Ovary (tissue), 9 donors: ENCODE measurements around the gene PRKCE. TPM values are rescaled to one million over a fixed set of nuclear protein-coding genes. Genes with fewer than 3 reads are reported as not detected.

ENCODE experiments used
- DNase-seq, 5 donors: peaks; one replicate each; pipeline ENCODE4 v3.0.0-alpha.2; 2019 to 2020
- H3K27ac ChIP-seq, 2 donors: fragments of 200-600 bp; one replicate each; pipeline versions ENCODE4 v1.5.1 to v1.8.0; 2019 to 2022
- H3K27me3 ChIP-seq: fragments of 200-600 bp; one replicate; pipeline ENCODE4 v1.8.0; 2022
- H3K36me3 ChIP-seq: fragments of 200-600 bp; sonication (generic); one replicate; pipeline ENCODE4 v1.5.1; 2019
- H3K4me1 ChIP-seq: one replicate; pipeline ENCODE4 v1.8.1; 2013; ENCODE audit warnings: mild to moderate bottlenecking, moderate library complexity; ENCODE audit not compliant: insufficient read depth
- H3K4me3 ChIP-seq: fragments of 200-600 bp; sonication (generic); one replicate; pipeline ENCODE4 v1.5.1; 2017
- H3K9me3 ChIP-seq, 2 donors: fragments of 200-600 bp in 1 of 2; sonication (generic) in 1 of 2; one replicate each; pipeline versions ENCODE4 v1.5.1 to v1.8.1; 2013 to 2019; ENCODE audit warnings: mild to moderate bottlenecking in 1 of 2, moderate library complexity in 1 of 2
- CTCF ChIP-seq, 3 donors: fragments of 450-650 bp in 2 of 3; fragments of 200-600 bp in 1 of 3; IDR thresholded peaks; one replicate each; pipeline versions ENCODE4 v1.5.1 to v1.8.0; 2016 to 2022; ENCODE audit warnings: antibody characterized with exemption in 3 of 3, mild to moderate bottlenecking in 1 of 3
- EP300 ChIP-seq: sonication (generic); formaldehyde crosslinking; IDR thresholded peaks from one replicate; pipeline ENCODE4 v1.6.1; 2017; ENCODE audit warnings: antibody characterized with exemption
- POLR2A ChIP-seq: fragments of 450-650 bp; IDR thresholded peaks from one replicate; pipeline ENCODE4 v1.6.1; 2017; ENCODE audit warnings: antibody characterized with exemption, mild to moderate bottlenecking, moderate library complexity
- WGBS, 3 donors: extraction: QIAGEN DNeasy Blood & Tissue Kit in 1 of 3; methylation state at CpG; one replicate each; pipeline versions ENCODE4 v1.1.5 to v1.1.7; 2013 to 2017; 5-methylcytosine and 5-hydroxymethylcytosine counted together
- intact Hi-C, 4 donors: fragments of 100-400 bp; cut with DNase I; formaldehyde crosslinking; loops; one replicate each; pipeline versions ENCODE4 v1.11.0 to v1.15.1; 2022 to 2023
- polyA plus RNA-seq, 2 donors: library from polyadenylated mRNA; stranded (reverse); fragments of 200-250 nt in 1 of 2; fragments of 350-450 nt in 1 of 2; fragmentation: Illumina TruSeq in 1 of 2; extraction: RNeasy Lipid Tissue Mini Kit (QIAGEN cat#74804) in 1 of 2; gene quantifications; one replicate each; pipeline ENCODE4 v1.2.3, GENCODE V29; 2013 to 2014
- total RNA-seq, 7 donors: library from RNA; depleted of rRNA in 2 of 7; stranded (reverse); fragments of >200 nt in 2 of 7; fragmentation: NEBNext Ultra II Directional in 3 of 7; extraction: Animal tissue kit (Norgen Biotek cat#: 25700) in 3 of 7; gene quantifications; one replicate each; pipeline versions ENCODE4 v1.1.0 to v1.2.4, GENCODE V29; 2016 to 2023
- donor health status: DM: no; HTN: no; CAD: no; lungs with moderate emphysema.
- donor health status: DM: no; HTN: no; CAD: no.
- donor health status: Bipolar disorder and iron deficiency.
- donor health status: DM: yes; HTN: yes; CAD: no.
- donor health status: DM: no; HTN: no; CAD: no.
- donor health status: DM: yes; HTN: yes; CAD: no.

Gene PRKCE
- total and polyA plus RNA-seq, 9 donors = 3.1 to 22.8 (median 12.8) TPM

GRCh38 chr2:45674035-45674816, 22.8 kb downstream of the PRKCE start:
- H3K4me3 ChIP-seq = no peak overlapping the region
- intact Hi-C loops = no loop called here
- TF ChIP-seq POLR2A (no peak), EP300 (no peak), CTCF (IDR thresholded peaks at IDR 0.05) (no peak)
- H3K27me3 ChIP-seq = no peaks in the 10 kb centered on the region
- DNase-seq = no peak
- 95 to 98% (median 98%) methylated on average over 5 of the region's 5 CpGs for WGBS, 3 donors
- no peak overlapping the region for H3K27ac ChIP-seq
- no peaks in the 10 kb centered on the region for H3K36me3 ChIP-seq
- peaks cover 16% of the 10 kb centered on the region for H3K4me1 ChIP-seq
- no peaks in the 10 kb centered on the region for H3K9me3 ChIP-seq

- DNase-seq = peak in 1 of 5 donors; percentile 23
- 26 to 46% (median 45%) methylated on average over 5 of the region's 5 CpGs for WGBS, 3 donors
- no peaks in the 10 kb centered on the region for H3K36me3 ChIP-seq
- intact Hi-C loops = no loop called here
- H3K4me1 ChIP-seq = peaks cover 14% of the 10 kb centered on the region
- no peak overlapping the region for H3K4me3 ChIP-seq
- H3K9me3 ChIP-seq = no peaks in the 10 kb centered on the region
- H3K27me3 ChIP-seq = no peaks in the 10 kb centered on the region
- H3K27ac ChIP-seq = no peak overlapping the region
- no peak for TF ChIP-seq POLR2A
- TF ChIP-seq EP300 = no peak
- TF ChIP-seq CTCF (IDR thresholded peaks at IDR 0.05) = no peak
These were observed 23.9 kb downstream of the PRKCE start for GRCh38 chr2:45675263-45675812.

GRCh38 chr2:45676088-45676487, 24.6 kb downstream of the PRKCE start:
- no peaks in the 10 kb centered on the region for H3K27me3 ChIP-seq
- peaks cover 12% of the 10 kb centered on the region for H3K4me1 ChIP-seq
- H3K4me3 ChIP-seq = no peak overlapping the region
- H3K36me3 ChIP-seq = no peaks in the 10 kb centered on the region
- no peaks in the 10 kb centered on the region for H3K9me3 ChIP-seq
- DNase-seq = no peak
- WGBS, 3 donors = 95 to 97% (median 95%) methylated on average over 5 of the region's 5 CpGs
- intact Hi-C loops = no loop called here
- H3K27ac ChIP-seq = no peak overlapping the region
- TF ChIP-seq CTCF (IDR thresholded peaks at IDR 0.05) (no peak), POLR2A (no peak), EP300 (no peak)

GRCh38 chr2:45678791-45679348, 27.4 kb downstream of the PRKCE start:
- Histone ChIP-seq H3K27ac (no peak overlapping the region), H3K4me3 (no peak overlapping the region), H3K9me3 (no peaks in the 10 kb centered on the region), H3K27me3 (no peaks in the 10 kb centered on the region), H3K36me3 (no peaks in the 10 kb centered on the region), H3K4me1 (peaks cover 12% of the 10 kb centered on the region)
- DNase-seq = no peak
- 91 to 95% (median 94%) methylated on average over 4 of the region's 4 CpGs for WGBS, 3 donors
- no peak for TF ChIP-seq POLR2A
- no peak for TF ChIP-seq CTCF (IDR thresholded peaks at IDR 0.05)
- TF ChIP-seq EP300 = no peak
- intact Hi-C loops = no loop called here
